NCI-H146 treated with DMSO at 0.1 percent for 48 hours (cell line): Measurements from ENCODE around the gene ANKRD17.
"Not testable (repeated sequence)": the region's sequence is repeated elsewhere in the genome, so short reads cannot be mapped to it uniquely, and the experiment has no call there.

ENCODE experiments used
- DNase-seq: peaks from one replicate; lab custom pipeline; 2025; ENCODE audit not compliant: unreplicated experiment; lab: John Stamatoyannopoulos, UW

The ANKRD17 gene

GRCh38 chr4:73258686-73259570, at the start of gene ANKRD17:
ANKRD17 (minus strand) TSS chr4:73258798; CDS start chr4:73258668, 130 bp downstream.
- peak; percentile 89 for DNase-seq

GRCh38 chr4:73308286-73308685, 49.7 kb upstream of the ANKRD17 start:
- peak; percentile 26 for DNase-seq

- DNase-seq, result no peak
Observed at GRCh38 chr4:73303711-73304110, 45.1 kb upstream of the ANKRD17 start.

- no peak for DNase-seq
Observed at GRCh38 chr4:73299548-73300280, 41.1 kb upstream of the ANKRD17 start.

- not testable (repeated sequence) for DNase-seq
Observed at GRCh38 chr4:73292661-73293060, 34.1 kb upstream of the ANKRD17 start.

- DNase-seq, result no peak
Observed at GRCh38 chr4:73281982-73282381, 23.4 kb upstream of the ANKRD17 start.

GRCh38 chr4:73281396-73281795, 22.8 kb upstream of the ANKRD17 start:
- DNase-seq, result no peak

GRCh38 chr4:73277201-73277600, 18.6 kb upstream of the ANKRD17 start:
- no peak for DNase-seq

GRCh38 chr4:73275318-73275654, 16.7 kb upstream of the ANKRD17 start:
- no peak for DNase-seq

- DNase-seq, result no peak
Observed at GRCh38 chr4:73272816-73273215, 14.2 kb upstream of the ANKRD17 start.

GRCh38 chr4:73267050-73267449, 8.5 kb upstream of the ANKRD17 start:
- DNase-seq, result no peak

- no peak for DNase-seq
Observed at GRCh38 chr4:73259571-73260090, 1.0 kb upstream of the ANKRD17 start.

GRCh38 chr4:73258436-73258685, 237 bp downstream of the ANKRD17 start:
- DNase-seq, result peak; percentile 44

GRCh38 chr4:73257651-73258435, 755 bp downstream of the ANKRD17 start:
- no peak for DNase-seq

- peak; percentile 36 for DNase-seq
Observed at GRCh38 chr4:73257234-73257633, 1.4 kb downstream of the ANKRD17 start.

GRCh38 chr4:73255847-73256246, 2.8 kb downstream of the ANKRD17 start:
- not testable (repeated sequence) for DNase-seq

GRCh38 chr4:73252001-73252400, 6.6 kb downstream of the ANKRD17 start:
- DNase-seq, result no peak

- DNase-seq, result no peak
Observed at GRCh38 chr4:73251384-73251783, 7.2 kb downstream of the ANKRD17 start.

GRCh38 chr4:73250642-73251041, 8.0 kb downstream of the ANKRD17 start:
- DNase-seq, result no peak

GRCh38 chr4:73248821-73249220, 9.8 kb downstream of the ANKRD17 start:
- DNase-seq, result no peak

GRCh38 chr4:73248416-73248815, 10.2 kb downstream of the ANKRD17 start:
- DNase-seq, result no peak
